Tongue (tissue), 2 donors: ENCODE results near the gene ANO2. TPM values are rescaled to one million over a fixed set of nuclear protein-coding genes. Genes with fewer than 3 reads are reported as not detected.
"Not testable (repeated sequence)": the region's sequence is repeated elsewhere in the genome, so short reads cannot be mapped to it uniquely, and the experiment has no call there.

ENCODE experiments used
- DNase-seq: peaks from one replicate; pipeline ENCODE4 v3.0.0-alpha.2; 2015
- total RNA-seq: library from RNA; depleted of rRNA; stranded (reverse); fragments of >200 nt; gene quantifications from one replicate; pipeline ENCODE4 v1.2.3, GENCODE V29; 2014

Gene ANO2
- total RNA-seq, 1 donor from 2014 or later: 4.8 TPM

GRCh38 chr12:5537026-5537615, 407.9 kb downstream of the ANO2 start:
- DNase-seq: not testable (repeated sequence)

- DNase-seq: no peak
These were observed 409.5 kb downstream of the ANO2 start for GRCh38 chr12:5535541-5535940.

GRCh38 chr12:5534426-5535199, 410.4 kb downstream of the ANO2 start:
- no peak for DNase-seq

- no peak for DNase-seq
These were observed 411.7 kb downstream of the ANO2 start for GRCh38 chr12:5533368-5533767.

GRCh38 chr12:5525783-5526367, 419.2 kb downstream of the ANO2 start:
- no peak for DNase-seq

GRCh38 chr12:5524769-5525436, 420.2 kb downstream of the ANO2 start:
- DNase-seq: no peak

- no peak for DNase-seq
These were observed 420.8 kb downstream of the ANO2 start for GRCh38 chr12:5524116-5524768.

- no peak for DNase-seq
These were observed 421.5 kb downstream of the ANO2 start for GRCh38 chr12:5523396-5524115.

- peak; percentile 69 for DNase-seq
These were observed 422.4 kb downstream of the ANO2 start for GRCh38 chr12:5522432-5523335.

GRCh38 chr12:5521456-5522325, 423.4 kb downstream of the ANO2 start:
- DNase-seq: no peak

GRCh38 chr12:5520831-5521230, 424.2 kb downstream of the ANO2 start:
- DNase-seq: no peak

- no peak for DNase-seq
These were observed 425.0 kb downstream of the ANO2 start for GRCh38 chr12:5520037-5520436.

- no peak for DNase-seq
These were observed 426.3 kb downstream of the ANO2 start for GRCh38 chr12:5518584-5519365.

- peak; percentile 75 for DNase-seq
These were observed 428.5 kb downstream of the ANO2 start for GRCh38 chr12:5516371-5517241.

GRCh38 chr12:5515458-5515857, 429.6 kb downstream of the ANO2 start:
- DNase-seq: no peak

GRCh38 chr12:5514545-5514944, 430.5 kb downstream of the ANO2 start:
- DNase-seq: no peak

GRCh38 chr12:5514016-5514415, 431.0 kb downstream of the ANO2 start:
- DNase-seq: no peak

GRCh38 chr12:5513406-5513805, 431.7 kb downstream of the ANO2 start:
- no peak for DNase-seq
